Hepatocyte (in vitro differentiated cells): Measurements from ENCODE around the gene ERGIC1. TPM values are rescaled to one million over a fixed set of nuclear protein-coding genes. Genes with fewer than 3 reads are reported as not detected.

Source experiments
- DNase-seq: peaks from one replicate; pipeline ENCODE4 v3.0.0-alpha.2; 2016; ENCODE audit warnings: low spot score
- H2AFZ ChIP-seq: fragments of 200-600 bp; sonication (generic); 2 replicates; pipeline ENCODE4 v1.6.0; 2016; ENCODE audit warnings: antibody characterized with exemption, mild to moderate bottlenecking
- H3K27ac ChIP-seq: fragments of 200-600 bp; sonication (generic); 2 replicates; pipeline ENCODE4 v1.5.1; 2016; ENCODE audit warnings: mild to moderate bottlenecking
- H3K27me3 ChIP-seq: fragments of 200-600 bp; sonication (generic); 2 replicates; pipeline ENCODE4 v1.6.1; 2016
- H3K36me3 ChIP-seq: fragments of 200-600 bp; sonication (generic); replicated peaks from 2 replicates; pipeline ENCODE4 v1.5.1; 2016; ENCODE audit warnings: low read depth; ENCODE audit not compliant: insufficient read depth
- H3K4me1 ChIP-seq: fragments of 200-600 bp; sonication (generic); 2 replicates; pipeline ENCODE4 v1.5.1; 2016; ENCODE audit warnings: mild to moderate bottlenecking, moderate library complexity; ENCODE audit not compliant: insufficient read depth
- H3K4me2 ChIP-seq: fragments of 200-600 bp; sonication (generic); 2 replicates; pipeline ENCODE4 v1.6.0; 2016
- H3K4me3 ChIP-seq: fragments of 200-600 bp; sonication (generic); 2 replicates; pipeline ENCODE4 v1.5.1; 2016; ENCODE audit warnings: mild to moderate bottlenecking
- H3K79me2 ChIP-seq: fragments of 200-600 bp; sonication (generic); 2 replicates; pipeline ENCODE4 v1.6.0; 2017; ENCODE audit warnings: mild to moderate bottlenecking
- H3K9me2 ChIP-seq: fragments of 200-600 bp; sonication (generic); replicated peaks from 2 replicates; pipeline ENCODE4 v1.6.0; 2017; ENCODE audit warnings: mild to moderate bottlenecking; ENCODE audit not compliant: insufficient read depth
- H3K9me3 ChIP-seq: fragments of 200-600 bp; sonication (generic); 2 replicates; pipeline ENCODE4 v1.5.1; 2016; ENCODE audit warnings: low read depth, mild to moderate bottlenecking
- H4K20me1 ChIP-seq: fragments of 200-600 bp; sonication (generic); 2 replicates; pipeline ENCODE4 v1.6.0; 2016; ENCODE audit warnings: mild to moderate bottlenecking; ENCODE audit not compliant: insufficient read depth, poor library complexity, severe bottlenecking
- EZH2 ChIP-seq: fragments of 200-600 bp; sonication (generic); IDR thresholded peaks from 2 replicates; pipeline ENCODE4 v1.6.1; 2016; ENCODE audit warnings: antibody characterized with exemption, mild to moderate bottlenecking, borderline replicate concordance
- EZH2phosphoT487 ChIP-seq: fragments of 200-600 bp; sonication (generic); IDR thresholded peaks from one replicate; pipeline ENCODE4 v1.6.1; 2018; ENCODE audit warnings: antibody characterized with exemption, mild to moderate bottlenecking, low read depth, moderate library complexity; ENCODE audit not compliant: unreplicated experiment, severe bottlenecking
- WGBS: methylation state at CpG from one replicate; pipeline ENCODE4 v1.1.6; 2016; ENCODE audit warnings: low lambda C conversion rate; ENCODE audit errors: missing lambda C conversion rate; 5-methylcytosine and 5-hydroxymethylcytosine counted together
- polyA plus RNA-seq: library from polyadenylated mRNA; unstranded; fragments of >200 nt; fragmentation: Nextera tagmentation; extraction: Ambion mirVana; gene quantifications from 2 replicates; pipeline ENCODE4 v1.2.1, GENCODE V29; 2016
- total RNA-seq: library from RNA; depleted of rRNA; stranded (reverse); fragments of >200 nt; gene quantifications from 2 replicates; pipeline ENCODE4 v1.2.3, GENCODE V29; 2014
- TF ChIP-seq, protein P1 (sequence below): fragments of 200-600 bp; sonication (generic); IDR thresholded peaks from 2 replicates; pipeline ENCODE4 v1.5.1; 2016; ENCODE audit warnings: antibody characterized with exemption, mild to moderate bottlenecking; ENCODE audit not compliant: poor library complexity

ERGIC1 gene
- total and polyA plus RNA-seq, 2 experiments from 2014 or later: 39.1 to 107 TPM

DNA sequence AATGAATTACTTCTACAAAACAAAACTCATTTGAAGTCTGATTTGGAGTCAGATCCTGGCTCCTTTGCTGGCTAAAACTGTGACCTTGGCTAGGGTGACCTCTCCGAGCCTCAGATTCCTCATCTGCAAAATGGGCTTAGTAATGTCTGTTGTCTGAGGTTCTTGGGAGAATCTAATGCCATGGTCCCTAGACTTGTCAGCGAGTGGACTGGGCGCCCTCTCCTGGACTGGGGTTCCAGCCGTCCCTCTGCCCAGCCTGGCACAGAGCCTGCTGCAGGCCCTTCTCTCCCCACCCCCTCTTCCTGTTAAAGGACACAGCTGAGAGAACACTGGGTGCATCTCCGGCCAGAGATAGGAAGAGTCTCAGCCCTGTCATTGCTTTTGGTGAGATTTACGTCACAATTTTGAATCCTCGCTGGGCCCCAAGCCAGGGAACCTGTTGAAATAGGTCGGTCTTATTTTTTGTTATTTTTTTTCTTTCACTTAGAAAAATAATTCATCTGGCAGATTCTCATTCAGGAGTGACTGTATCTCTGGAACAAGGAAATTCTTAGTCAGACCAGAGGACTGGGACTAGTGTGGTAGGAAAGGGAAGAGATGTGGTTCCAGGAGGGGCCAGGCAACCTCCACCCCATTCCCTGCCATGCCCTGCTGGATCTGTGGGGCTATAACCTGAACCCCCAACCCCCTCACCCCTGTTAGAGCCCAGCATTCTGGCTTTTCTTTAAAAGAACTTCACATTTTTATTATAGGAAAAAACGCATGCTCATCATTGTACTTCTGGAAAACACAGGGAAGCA, 77.0 kb downstream of the ERGIC1 start:
- H3K27ac ChIP-seq: peak overlapping the region; percentile 54
- peak; percentile 55 for DNase-seq
- TF ChIP-seq, protein P1, sequence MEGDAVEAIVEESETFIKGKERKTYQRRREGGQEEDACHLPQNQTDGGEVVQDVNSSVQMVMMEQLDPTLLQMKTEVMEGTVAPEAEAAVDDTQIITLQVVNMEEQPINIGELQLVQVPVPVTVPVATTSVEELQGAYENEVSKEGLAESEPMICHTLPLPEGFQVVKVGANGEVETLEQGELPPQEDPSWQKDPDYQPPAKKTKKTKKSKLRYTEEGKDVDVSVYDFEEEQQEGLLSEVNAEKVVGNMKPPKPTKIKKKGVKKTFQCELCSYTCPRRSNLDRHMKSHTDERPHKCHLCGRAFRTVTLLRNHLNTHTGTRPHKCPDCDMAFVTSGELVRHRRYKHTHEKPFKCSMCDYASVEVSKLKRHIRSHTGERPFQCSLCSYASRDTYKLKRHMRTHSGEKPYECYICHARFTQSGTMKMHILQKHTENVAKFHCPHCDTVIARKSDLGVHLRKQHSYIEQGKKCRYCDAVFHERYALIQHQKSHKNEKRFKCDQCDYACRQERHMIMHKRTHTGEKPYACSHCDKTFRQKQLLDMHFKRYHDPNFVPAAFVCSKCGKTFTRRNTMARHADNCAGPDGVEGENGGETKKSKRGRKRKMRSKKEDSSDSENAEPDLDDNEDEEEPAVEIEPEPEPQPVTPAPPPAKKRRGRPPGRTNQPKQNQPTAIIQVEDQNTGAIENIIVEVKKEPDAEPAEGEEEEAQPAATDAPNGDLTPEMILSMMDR: peak; percentile 32
- no peak for TF ChIP-seq EZH2

DNA sequence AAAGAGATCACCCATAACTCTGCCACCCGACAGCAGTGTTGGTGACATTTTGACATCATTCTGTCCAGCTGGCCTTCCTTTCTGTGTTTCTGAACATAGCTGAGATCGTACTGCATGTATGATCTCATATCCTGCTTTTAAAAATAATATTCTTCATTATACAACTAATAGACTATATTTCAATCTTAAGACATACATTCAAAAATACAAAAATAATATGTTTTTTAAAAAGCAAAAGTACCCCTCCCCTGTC, 77.5 kb downstream of the ERGIC1 start:
- Histone ChIP-seq H3K9me3 (no peaks in the 10 kb centered on the region), H3K4me1 (no peaks in the 10 kb centered on the region), H3K79me2 (no peaks in the 10 kb centered on the region), H3K27ac (peak overlapping the region; percentile 54), H2AFZ (no peak overlapping the region), H3K27me3 (no peaks in the 10 kb centered on the region), H4K20me1 (no peaks in the 10 kb centered on the region), H3K36me3 (no peaks in the 10 kb centered on the region), H3K4me3 (no peak overlapping the region), H3K4me2 (no peak overlapping the region), H3K9me2 (no peaks in the 10 kb centered on the region)
- DNase-seq: no peak
- no peak for TF ChIP-seq EZH2phosphoT487
- TF ChIP-seq, protein P1: no peak
- no peak for TF ChIP-seq EZH2
- 97% methylated on average over 2 of the region's 2 CpGs for WGBS

More for the DNA sequence above, 77.0 kb downstream of the ERGIC1 start:
- 89% methylated on average over 9 of the region's 9 CpGs for WGBS
- Histone ChIP-seq H3K79me2 (no peaks in the 10 kb centered on the region), H3K36me3 (no peaks in the 10 kb centered on the region), H3K4me2 (no peak overlapping the region), H3K4me3 (no peak overlapping the region), H3K9me2 (no peaks in the 10 kb centered on the region), H2AFZ (no peak overlapping the region), H3K9me3 (no peaks in the 10 kb centered on the region), H3K4me1 (no peaks in the 10 kb centered on the region), H3K27me3 (no peaks in the 10 kb centered on the region), H4K20me1 (no peaks in the 10 kb centered on the region)

DNA sequence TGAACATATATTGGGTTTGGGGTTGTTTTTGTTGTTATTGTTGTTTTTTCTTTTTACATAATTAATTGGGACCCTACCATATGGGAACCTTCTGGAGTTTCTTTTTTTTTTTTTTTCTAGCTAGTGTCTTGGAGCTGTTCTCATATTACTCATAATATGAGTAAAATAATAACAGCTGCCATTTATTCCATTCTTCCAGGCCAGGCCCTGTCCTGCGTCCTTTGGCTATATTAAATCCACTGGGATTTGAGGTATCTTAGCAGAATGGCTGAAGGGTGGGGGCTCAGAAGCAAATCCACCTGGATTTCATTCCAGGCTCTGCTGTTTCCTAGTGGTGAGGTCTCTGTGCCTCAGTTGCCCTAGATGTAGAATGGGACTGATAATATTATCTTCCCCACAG, 77.9 kb downstream of the ERGIC1 start:
- no peak for DNase-seq
- Histone ChIP-seq H4K20me1 (no peaks in the 10 kb centered on the region), H3K27me3 (no peaks in the 10 kb centered on the region), H3K4me1 (no peaks in the 10 kb centered on the region), H3K36me3 (no peaks in the 10 kb centered on the region), H3K4me2 (no peak overlapping the region), H3K4me3 (no peak overlapping the region), H3K9me3 (no peaks in the 10 kb centered on the region), H3K79me2 (no peaks in the 10 kb centered on the region), H3K27ac (no peak overlapping the region), H2AFZ (no peak overlapping the region), H3K9me2 (no peaks in the 10 kb centered on the region)
- 89% methylated on average over 1 of the region's 1 CpG for WGBS
- TF ChIP-seq, protein P1: no peak
